Osteocyte (in vitro differentiated cells): ENCODE data around the gene PPARGC1A. TPM values are rescaled to one million over a fixed set of nuclear protein-coding genes. Genes with fewer than 3 reads are reported as not detected.

Experiments
- DNase-seq: peaks from one replicate; pipeline ENCODE4 v3.0.0; 2021; ENCODE audit warnings: mixed read lengths; ENCODE audit not compliant: unreplicated experiment; ENCODE audit errors: extremely low spot score
- H3K27ac Mint-ChIP-seq: one replicate; pipeline ENCODE4 v1.8.0; 2021; ENCODE audit warnings: mild to moderate bottlenecking, mixed read lengths; ENCODE audit not compliant: unreplicated experiment
- H3K27me3 Mint-ChIP-seq: one replicate; pipeline ENCODE4 v1.8.0; 2021; ENCODE audit warnings: mixed read lengths; ENCODE audit not compliant: unreplicated experiment
- H3K36me3 Mint-ChIP-seq: one replicate; pipeline ENCODE4 v1.8.0; 2021; ENCODE audit warnings: mixed read lengths; ENCODE audit not compliant: unreplicated experiment
- H3K4me1 Mint-ChIP-seq: one replicate; pipeline ENCODE4 v1.8.0; 2021; ENCODE audit warnings: mixed read lengths; ENCODE audit not compliant: unreplicated experiment
- H3K4me3 Mint-ChIP-seq: one replicate; pipeline ENCODE4 v1.8.0; 2021; ENCODE audit warnings: mild to moderate bottlenecking, moderate library complexity, mixed read lengths; ENCODE audit not compliant: unreplicated experiment
- H3K9me3 Mint-ChIP-seq: one replicate; pipeline ENCODE4 v1.8.0; 2021; ENCODE audit warnings: mixed read lengths; ENCODE audit not compliant: unreplicated experiment
- CTCF ChIP-seq: fragments of 200-600 bp; sonication (generic); IDR thresholded peaks from 2 replicates; pipeline ENCODE4 v1.5.0; 2021; ENCODE audit warnings: antibody characterized with exemption, mild to moderate bottlenecking, moderate library complexity
- total RNA-seq: library from RNA; stranded (reverse); gene quantifications from 2 replicates; pipeline ENCODE4 v1.2.1, GENCODE V29; 2021

Gene PPARGC1A
- total RNA-seq, 1 donor from 2014 or later = 10.2 TPM

DNA sequence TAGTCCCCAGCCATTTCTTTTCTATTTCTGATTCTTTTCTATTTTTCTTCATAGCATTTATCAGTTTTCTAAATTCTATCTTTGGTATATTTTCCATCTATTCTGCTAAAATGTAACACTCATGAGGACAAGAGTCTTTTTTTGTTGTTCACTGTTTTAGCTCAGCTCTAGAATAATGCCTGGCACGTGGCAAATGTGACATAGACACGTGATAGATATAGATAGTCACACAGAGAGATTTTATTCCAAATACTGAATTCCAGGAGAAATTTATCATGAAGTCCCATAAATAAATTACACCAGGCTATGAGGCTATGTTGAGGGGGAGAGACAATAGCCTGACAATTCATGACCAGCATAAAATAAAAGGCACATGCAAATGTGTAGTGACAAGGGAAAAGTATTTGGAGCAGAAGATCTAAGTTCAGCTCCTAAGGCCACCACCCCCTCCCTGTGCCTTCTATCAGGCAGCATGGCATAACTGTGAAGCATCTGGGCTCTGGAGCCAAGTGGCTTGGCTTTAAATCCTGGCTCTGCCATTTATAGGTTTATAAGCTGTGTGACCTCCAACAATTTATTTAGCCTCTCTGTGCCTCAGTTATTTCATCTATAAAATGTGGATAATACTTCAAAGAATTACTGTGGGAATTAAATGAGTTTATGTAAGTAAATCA lies 25.7 kb upstream of the PPARGC1A start:
- H3K36me3 Mint-ChIP-seq = no peaks in the 10 kb centered on the region

DNA sequence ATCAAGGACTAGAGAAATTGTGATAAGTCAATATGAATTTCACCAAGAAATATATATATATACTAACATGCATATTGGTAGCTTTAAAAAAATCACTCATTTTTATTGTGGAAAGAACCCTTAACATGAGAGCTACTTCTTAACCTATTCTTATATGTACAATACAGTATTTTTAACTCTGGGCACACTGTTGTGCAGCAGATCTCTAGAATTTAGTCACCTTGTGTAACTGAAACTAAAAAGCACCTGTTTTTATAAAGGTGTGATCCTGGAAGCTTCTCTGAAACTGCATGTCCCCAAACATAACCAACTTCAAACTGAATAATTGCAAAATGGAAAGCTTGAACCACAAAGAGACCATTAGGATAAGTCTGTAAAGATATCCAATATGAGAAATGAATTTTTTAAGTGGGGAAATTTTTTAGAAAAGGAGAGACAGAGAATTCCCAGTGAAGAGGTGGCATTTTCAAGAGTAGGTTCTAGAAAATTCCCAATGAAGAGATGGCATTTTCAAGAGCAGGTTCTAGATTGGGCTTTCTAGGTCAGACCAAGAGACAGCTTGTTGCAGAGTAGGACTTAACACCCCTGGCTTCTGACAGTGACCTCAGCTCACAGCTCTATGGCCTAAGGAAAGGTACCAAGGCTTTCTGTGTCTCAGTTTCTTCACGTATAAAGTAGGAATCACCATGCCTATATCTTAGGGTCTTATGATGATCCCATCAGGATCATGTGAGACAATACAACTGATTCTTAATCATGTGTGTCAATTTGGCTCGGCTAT lies 22.0 kb upstream of the PPARGC1A start:
- H3K4me1 Mint-ChIP-seq = no peaks in the 10 kb centered on the region
- no peaks in the 10 kb centered on the region for H3K9me3 Mint-ChIP-seq
- H3K27me3 Mint-ChIP-seq = no peaks in the 10 kb centered on the region
- no peak for DNase-seq
- TF ChIP-seq CTCF = no peak
- no peak overlapping the region for H3K4me3 Mint-ChIP-seq
- no peak overlapping the region for H3K27ac Mint-ChIP-seq
- H3K36me3 Mint-ChIP-seq = no peaks in the 10 kb centered on the region

More for the DNA sequence above, 25.7 kb upstream of the PPARGC1A start:
- H3K27ac Mint-ChIP-seq = no peak overlapping the region
- no peak overlapping the region for H3K4me3 Mint-ChIP-seq
- no peaks in the 10 kb centered on the region for H3K9me3 Mint-ChIP-seq
- peaks cover 6% of the 10 kb centered on the region for H3K27me3 Mint-ChIP-seq
- H3K4me1 Mint-ChIP-seq = no peaks in the 10 kb centered on the region
- DNase-seq = no peak
- no peak for TF ChIP-seq CTCF

DNA sequence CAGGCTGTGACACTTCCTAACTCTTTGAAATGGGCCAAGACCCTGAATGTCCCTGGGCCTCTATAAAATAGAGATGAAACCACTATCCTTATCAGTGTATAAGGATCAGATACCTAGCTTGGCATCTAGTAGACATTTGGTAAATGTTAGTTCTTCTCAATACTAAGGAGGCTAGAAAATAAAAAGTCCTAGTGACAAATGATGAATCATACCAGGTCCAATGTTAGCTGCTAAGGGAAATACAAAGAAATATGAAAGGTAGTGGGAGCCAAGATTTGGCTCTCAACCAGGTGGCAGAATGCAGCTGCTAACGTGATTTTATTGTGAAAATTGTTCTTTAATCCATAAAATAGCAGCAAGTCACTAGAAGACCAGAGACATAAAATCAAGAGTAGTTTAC lies 19.8 kb upstream of the PPARGC1A start:
- Mint-ChIP-seq H3K4me3 (no peak overlapping the region), H3K27ac (no peak overlapping the region), H3K27me3 (peaks cover 8% of the 10 kb centered on the region), H3K9me3 (no peaks in the 10 kb centered on the region), H3K4me1 (peaks cover 3% of the 10 kb centered on the region), H3K36me3 (no peaks in the 10 kb centered on the region)
- TF ChIP-seq CTCF = no peak
- DNase-seq = no peak

GRCh38 chr4:23906839-23907238 lies 17.0 kb upstream of the PPARGC1A start:
- H3K27me3 Mint-ChIP-seq = peaks cover 8% of the 10 kb centered on the region
- no peak for TF ChIP-seq CTCF
- DNase-seq = no peak
- H3K27ac Mint-ChIP-seq = no peak overlapping the region
- H3K4me1 Mint-ChIP-seq = peaks cover 10% of the 10 kb centered on the region
- H3K4me3 Mint-ChIP-seq = no peak overlapping the region
- H3K9me3 Mint-ChIP-seq = no peaks in the 10 kb centered on the region
- H3K36me3 Mint-ChIP-seq = no peaks in the 10 kb centered on the region

- Mint-ChIP-seq H3K9me3 (no peaks in the 10 kb centered on the region), H3K27ac (no peak overlapping the region)
- no peak for DNase-seq
These were observed 14.8 kb upstream of the PPARGC1A start for GRCh38 chr4:23904639-23905071.

More at GRCh38 chr4:23904639-23905071, 14.8 kb upstream of the PPARGC1A start:
- no peak overlapping the region for H3K4me3 Mint-ChIP-seq
- no peak for TF ChIP-seq CTCF
- H3K4me1 Mint-ChIP-seq = peaks cover 10% of the 10 kb centered on the region
- peaks cover 8% of the 10 kb centered on the region for H3K27me3 Mint-ChIP-seq
- no peaks in the 10 kb centered on the region for H3K36me3 Mint-ChIP-seq
